NB4 (cell line): ENCODE data around the gene MINDY4.

Experiments
- POLR2A ChIP-seq: IDR thresholded peaks from 2 replicates; pipeline ENCODE4 v1.6.1; 2011; ENCODE audit warnings: mild to moderate bottlenecking; ENCODE audit not compliant: insufficient read length; ENCODE audit errors: extremely low read depth
- TF ChIP-seq, protein P1 (sequence below): IDR thresholded peaks from one replicate; pipeline ENCODE4 v1.5.1; 2012; ENCODE audit warnings: low read depth, low read length

DNA sequence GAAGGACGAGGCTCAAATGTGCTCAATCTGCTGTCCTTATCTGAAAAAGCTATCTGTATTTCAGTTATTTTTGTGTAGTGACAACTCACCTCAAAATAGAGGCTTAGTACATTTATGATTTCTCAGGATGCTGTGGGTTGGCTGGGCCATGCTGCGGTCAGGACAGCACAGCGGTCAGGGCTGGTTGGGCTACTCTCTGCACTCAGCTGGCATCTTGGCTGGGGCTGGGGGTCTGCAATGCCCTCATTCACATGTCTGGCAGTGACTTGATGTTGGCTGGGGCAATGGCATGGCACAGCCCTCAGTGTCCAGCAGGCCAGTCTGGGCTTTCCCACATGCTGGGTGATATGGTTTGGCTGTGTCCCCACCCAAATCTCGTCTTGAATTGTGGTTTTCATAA, 34.9 kb upstream of the MINDY4 start:
- TF ChIP-seq, protein P1, sequence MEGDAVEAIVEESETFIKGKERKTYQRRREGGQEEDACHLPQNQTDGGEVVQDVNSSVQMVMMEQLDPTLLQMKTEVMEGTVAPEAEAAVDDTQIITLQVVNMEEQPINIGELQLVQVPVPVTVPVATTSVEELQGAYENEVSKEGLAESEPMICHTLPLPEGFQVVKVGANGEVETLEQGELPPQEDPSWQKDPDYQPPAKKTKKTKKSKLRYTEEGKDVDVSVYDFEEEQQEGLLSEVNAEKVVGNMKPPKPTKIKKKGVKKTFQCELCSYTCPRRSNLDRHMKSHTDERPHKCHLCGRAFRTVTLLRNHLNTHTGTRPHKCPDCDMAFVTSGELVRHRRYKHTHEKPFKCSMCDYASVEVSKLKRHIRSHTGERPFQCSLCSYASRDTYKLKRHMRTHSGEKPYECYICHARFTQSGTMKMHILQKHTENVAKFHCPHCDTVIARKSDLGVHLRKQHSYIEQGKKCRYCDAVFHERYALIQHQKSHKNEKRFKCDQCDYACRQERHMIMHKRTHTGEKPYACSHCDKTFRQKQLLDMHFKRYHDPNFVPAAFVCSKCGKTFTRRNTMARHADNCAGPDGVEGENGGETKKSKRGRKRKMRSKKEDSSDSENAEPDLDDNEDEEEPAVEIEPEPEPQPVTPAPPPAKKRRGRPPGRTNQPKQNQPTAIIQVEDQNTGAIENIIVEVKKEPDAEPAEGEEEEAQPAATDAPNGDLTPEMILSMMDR, result no peak
- TF ChIP-seq POLR2A, result no peak
